Measurements from ENCODE around the gene ACCSL. TPM values are rescaled to one million over a fixed set of nuclear protein-coding genes. Genes with fewer than 3 reads are reported as not detected.

Gene ACCSL
- total and polyA plus RNA-seq, 8 donors = 0.13 to 0.47 (median 0.37) TPM; not detected in 2

- Histone ChIP-seq H3K27me3 (no peaks in the 10 kb centered on the region), H3K4me3 (no peak overlapping the region), H3K36me3 (no peaks in the 10 kb centered on the region), H3K9me3 (peaks cover 0 to 11% of the 10 kb centered on the region in 2 donors), H3K27ac (no peak overlapping the region), H3K4me1 (peaks cover 6 to 7% of the 10 kb centered on the region in 2 donors)
- DNase-seq (peak; percentile 79 to 91 (median 82)), ATAC-seq (peak; percentile 92)
- intact Hi-C loops (cut with DNase I) = loop anchor here in 1 of 2 donors (5.0 to 10.0 kb wide), 2 partner anchors 52 to 145 kb away; no protein-coding TSS in a partner anchor
- peak; percentile 71 to 75 for TF ChIP-seq CTCF (IDR thresholded peaks at IDR 0.05)
These were observed 10.7 kb upstream of the ACCSL start for GRCh38 chr11:44036811-44037657.

DNA sequence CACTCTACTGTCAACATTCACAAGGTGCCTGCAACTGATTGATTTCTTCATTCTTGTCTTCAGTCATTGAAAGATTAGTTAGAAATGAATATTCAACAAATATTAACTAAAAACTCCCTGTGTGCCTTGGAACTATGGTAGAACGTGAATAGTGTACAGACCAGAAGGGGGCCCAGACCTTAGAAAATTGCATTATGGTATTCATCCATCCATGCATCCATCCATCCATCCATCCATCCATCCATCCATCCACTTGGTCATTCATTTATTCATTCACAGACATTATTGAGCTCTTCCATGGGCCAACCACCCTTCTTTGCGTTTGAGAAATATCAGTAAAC lies 10.2 kb upstream of the ACCSL start:
- intact Hi-C loops (cut with DNase I) = loop anchor here in 1 of 2 donors (5.0 to 10.0 kb wide), 2 partner anchors 53 to 145 kb away; no protein-coding TSS in a partner anchor
- ATAC-seq = no peak
- peaks cover 0 to 11% of the 10 kb centered on the region in 2 donors for H3K9me3 ChIP-seq

GRCh38 chr11:44043157-44043556 lies 4.6 kb upstream of the ACCSL start:
- intact Hi-C loops (cut with DNase I) = no loop called here
- H3K36me3 ChIP-seq = no peaks in the 10 kb centered on the region
- H3K27ac ChIP-seq = no peak overlapping the region
- H3K4me3 ChIP-seq = no peak overlapping the region
- H3K4me1 ChIP-seq = no peaks in the 10 kb centered on the region
- ATAC-seq = no peak
- no peak for TF ChIP-seq CTCF (IDR thresholded peaks at IDR 0.05)
- no peaks in the 10 kb centered on the region for H3K27me3 ChIP-seq
- no peak for DNase-seq
- peaks cover 0 to 11% of the 10 kb centered on the region in 2 donors for H3K9me3 ChIP-seq

More for the DNA sequence above, 10.2 kb upstream of the ACCSL start:
- Histone ChIP-seq H3K4me3 (no peak overlapping the region), H3K27me3 (no peaks in the 10 kb centered on the region), H3K36me3 (no peaks in the 10 kb centered on the region), H3K27ac (no peak overlapping the region), H3K4me1 (peaks cover 2 to 5% of the 10 kb centered on the region in 2 donors)
- DNase-seq = no peak
- no peak for TF ChIP-seq CTCF (IDR thresholded peaks at IDR 0.05)

DNA sequence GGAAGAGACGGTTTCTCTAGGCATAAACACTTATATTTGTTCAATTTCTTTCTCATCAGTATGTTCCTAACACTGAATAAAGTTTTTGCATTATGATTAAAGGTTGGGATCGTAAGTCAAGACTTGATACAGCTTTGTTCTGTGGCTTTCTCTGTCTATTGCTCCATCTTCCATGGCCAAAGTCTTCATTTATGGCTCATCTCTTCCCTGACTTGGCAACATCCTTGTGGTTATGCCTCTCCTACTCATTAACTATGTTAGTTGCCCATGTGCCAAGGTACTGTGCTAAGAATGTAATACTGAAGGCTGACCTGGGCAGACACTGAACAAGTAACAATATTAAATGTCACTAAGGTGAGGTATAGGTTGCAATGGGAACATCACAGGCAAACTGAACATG lies 1.6 kb upstream of the ACCSL start:
- DNase-seq (no peak), ATAC-seq (no peak)
- no peaks in the 10 kb centered on the region for H3K36me3 ChIP-seq
- no peak overlapping the region for H3K4me3 ChIP-seq
- no peaks in the 10 kb centered on the region for H3K4me1 ChIP-seq
- peaks cover 0 to 6% of the 10 kb centered on the region in 2 donors for H3K9me3 ChIP-seq
- no peak for TF ChIP-seq CTCF (IDR thresholded peaks at IDR 0.05)
- H3K27ac ChIP-seq = no peak overlapping the region
- no peaks in the 10 kb centered on the region for H3K27me3 ChIP-seq
- intact Hi-C loops (cut with DNase I) = no loop called here

DNA sequence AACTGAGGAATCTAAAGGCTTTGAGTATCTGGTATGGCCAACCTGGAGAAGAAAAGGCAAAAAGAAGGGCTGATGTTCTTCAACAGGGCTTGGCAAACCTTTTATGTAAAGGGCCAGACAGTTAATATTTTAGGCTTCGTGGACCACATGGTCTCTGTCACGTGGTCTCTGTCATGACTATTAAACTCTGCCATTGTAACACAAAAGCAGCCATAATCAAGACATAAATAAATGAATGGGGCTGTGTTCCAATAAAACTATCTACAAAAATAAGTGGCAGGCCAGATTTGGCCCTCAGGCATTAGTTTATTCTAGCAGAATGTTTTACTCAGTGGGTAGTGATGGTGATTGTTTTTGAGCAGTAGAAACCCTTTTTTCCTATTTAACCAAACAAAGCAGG lies 483 bp upstream of the ACCSL start:
- Histone ChIP-seq H3K27ac (no peak overlapping the region), H3K9me3 (no peaks in the 10 kb centered on the region), H3K4me1 (no peaks in the 10 kb centered on the region), H3K27me3 (no peaks in the 10 kb centered on the region), H3K4me3 (no peak overlapping the region), H3K36me3 (no peaks in the 10 kb centered on the region)
- ATAC-seq (no peak), DNase-seq (no peak)
- intact Hi-C loops (cut with DNase I) = no loop called here
- no peak for TF ChIP-seq CTCF (IDR thresholded peaks at IDR 0.05)
